GM21723 (cell line): Measurements from ENCODE around the gene SYT12.

Experiments used
- ATAC-seq: cut with Tn5 transposase; IDR thresholded peaks from one replicate; pipeline ENCODE4 v1.9.1; 2021; ENCODE audit warnings: mild to moderate bottlenecking, moderate library complexity; ENCODE audit not compliant: unreplicated experiment

Gene SYT12

DNA sequence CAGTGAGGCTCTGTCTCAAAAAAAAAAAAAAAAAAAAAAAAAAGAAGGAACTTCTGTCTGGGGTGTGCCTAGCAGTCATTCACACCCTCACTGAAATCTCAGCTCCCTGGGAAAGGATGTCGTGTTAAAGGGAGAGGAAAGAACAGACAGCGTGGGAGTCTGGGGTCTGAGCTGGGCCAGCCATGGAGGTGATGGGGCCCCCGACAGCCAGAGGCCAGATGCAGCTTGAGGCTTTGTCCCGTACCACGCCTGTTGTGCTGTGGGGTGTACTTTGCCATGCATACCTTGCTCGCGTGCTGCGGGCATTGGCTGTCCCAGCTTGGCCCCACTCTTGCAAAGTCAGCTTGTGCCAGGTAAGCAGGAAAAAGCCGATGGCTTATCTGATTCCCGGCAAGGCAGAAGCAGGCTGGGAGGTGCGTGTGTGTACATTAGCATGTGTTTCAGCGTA, 4.6 kb downstream of the SYT12 start:
- peak; percentile 21 for ATAC-seq

DNA sequence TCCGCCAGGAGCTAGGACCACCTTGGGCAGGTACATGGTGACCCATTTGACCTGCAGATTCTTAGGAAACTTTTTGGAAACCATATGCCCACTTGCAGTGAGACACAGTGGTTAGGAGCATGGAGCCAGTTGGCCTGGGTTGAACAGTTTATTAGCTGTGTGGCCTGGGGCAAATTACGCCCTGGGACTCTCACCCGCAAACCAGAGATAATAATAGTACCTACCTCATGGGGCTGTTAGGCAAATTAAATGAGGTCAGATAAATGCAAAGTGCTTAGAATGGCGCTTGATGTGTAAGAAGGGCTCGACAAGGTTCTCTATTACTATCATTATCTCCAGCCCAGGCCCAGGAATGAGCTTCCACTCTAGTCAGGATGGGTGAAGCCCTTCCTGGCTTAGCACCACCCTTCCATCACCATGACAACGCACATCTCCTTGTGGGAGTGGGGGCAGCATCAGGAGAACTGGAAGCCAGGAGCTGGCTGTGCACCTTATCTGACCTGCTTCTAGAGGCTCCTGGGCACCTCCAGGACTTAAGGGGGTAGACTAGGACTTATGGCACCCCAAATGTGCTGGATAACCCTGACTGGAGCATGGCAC, 5.1 kb downstream of the SYT12 start:
- ATAC-seq = peak; percentile 68

DNA sequence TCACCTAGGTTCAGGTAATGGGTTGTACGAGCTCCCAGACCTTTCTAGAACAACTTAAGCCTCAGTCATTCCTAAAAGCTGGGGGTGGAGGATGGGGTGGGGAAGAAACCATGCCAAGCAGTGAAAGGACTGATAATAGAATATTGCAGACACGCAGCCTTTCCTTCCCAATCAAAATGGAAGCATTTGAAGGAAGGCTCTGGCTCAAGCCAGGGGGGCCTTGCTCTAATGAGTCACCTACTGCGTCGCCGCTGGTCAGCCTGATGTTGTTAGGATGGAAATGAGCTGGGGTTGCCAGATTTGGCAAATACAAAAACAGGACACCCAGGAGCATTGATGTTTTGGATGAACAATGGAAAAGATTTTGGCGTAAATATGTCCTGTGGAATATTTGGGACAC, 6.2 kb downstream of the SYT12 start:
- no peak for ATAC-seq

DNA sequence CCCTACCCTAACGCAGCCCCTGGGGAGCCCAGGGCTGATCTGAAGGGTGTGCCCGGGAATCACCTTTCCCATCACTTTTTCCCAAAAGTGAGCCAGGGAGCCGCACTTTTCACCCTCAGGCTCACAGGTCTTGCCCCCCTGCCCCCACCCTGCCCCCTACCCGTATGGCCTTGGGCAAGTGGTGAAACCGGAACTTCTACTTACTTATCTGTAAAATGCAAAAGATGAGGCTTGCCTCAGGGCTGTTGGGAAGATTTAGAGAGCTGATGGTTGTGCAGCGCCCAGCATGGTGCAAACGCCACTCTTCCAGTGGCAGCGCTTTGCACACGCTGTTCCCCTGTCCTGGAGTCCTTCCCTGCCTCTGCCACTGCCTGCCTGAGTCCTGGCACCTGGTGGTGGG, 8.0 kb downstream of the SYT12 start:
- no peak for ATAC-seq

DNA sequence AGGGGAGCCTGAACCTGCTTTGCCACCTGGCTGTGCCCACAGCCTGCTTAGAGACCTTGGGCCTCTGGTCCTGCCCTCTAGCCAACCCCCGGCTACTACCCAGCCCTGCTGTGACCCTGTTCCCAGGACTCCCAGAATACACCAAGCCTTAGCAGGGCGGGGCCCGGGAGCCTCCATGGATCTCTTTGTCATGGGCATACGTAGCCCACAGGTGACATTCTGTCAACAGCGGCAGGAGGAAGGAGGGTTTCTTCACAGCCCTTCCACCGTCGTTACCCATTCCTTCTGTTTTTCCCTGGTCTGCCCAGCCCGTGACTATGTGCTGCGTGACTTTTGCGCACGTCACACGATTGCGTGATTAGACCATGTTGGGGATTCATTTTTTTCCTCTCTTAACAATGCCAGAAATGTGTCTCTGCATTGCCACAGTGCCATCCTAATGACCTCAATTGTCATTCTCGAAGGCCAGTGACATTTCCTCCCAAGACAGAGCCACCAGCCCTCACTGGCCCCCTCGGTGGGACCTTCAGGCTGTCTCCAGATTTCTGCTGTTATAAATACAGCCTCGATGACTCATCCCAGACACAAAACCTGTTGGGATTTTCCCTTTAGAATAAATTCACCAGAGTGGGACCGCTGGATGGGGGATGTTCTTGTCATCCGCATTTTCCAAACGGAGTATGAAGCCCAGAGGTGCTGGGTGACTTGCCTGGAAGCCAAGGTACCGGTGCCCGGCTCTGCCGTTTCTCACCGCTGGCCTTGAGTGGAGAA, 9.0 kb downstream of the SYT12 start:
- no peak for ATAC-seq

DNA sequence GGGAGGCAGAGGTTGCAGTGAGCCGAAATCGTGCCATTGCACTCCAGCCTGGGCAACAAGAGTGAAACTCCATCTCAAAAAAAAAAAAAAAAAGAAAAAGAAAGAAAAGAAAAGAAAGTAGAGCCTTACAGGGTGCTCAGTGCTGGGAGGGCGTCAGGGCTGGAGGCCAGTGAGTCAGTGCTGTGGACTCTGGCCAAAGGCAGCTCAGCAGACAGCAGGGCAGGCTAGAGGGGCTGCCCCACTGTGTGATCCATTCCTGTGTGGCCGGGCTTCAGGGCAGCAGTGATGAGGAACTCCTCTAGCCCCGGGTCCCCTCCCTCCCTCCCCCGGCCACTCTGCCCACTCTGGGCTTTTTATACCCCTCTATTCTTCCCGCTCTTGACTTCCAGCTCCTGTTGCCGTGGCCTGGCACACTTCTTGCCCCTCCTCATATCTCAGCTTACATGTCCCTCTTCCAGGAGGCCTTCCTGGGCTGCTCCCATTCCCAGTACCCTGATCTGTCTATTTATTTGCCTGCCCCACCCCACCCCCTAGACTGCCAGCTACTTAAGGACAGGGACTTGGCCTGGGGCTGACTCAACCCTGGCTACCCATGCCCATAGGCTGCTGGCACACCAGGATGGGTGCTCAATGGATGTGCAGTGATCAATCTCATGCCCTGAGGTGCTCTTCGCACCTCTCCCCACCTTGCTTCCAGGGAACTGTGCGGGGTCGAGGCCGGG, 10.1 kb downstream of the SYT12 start:
- ATAC-seq = no peak

DNA sequence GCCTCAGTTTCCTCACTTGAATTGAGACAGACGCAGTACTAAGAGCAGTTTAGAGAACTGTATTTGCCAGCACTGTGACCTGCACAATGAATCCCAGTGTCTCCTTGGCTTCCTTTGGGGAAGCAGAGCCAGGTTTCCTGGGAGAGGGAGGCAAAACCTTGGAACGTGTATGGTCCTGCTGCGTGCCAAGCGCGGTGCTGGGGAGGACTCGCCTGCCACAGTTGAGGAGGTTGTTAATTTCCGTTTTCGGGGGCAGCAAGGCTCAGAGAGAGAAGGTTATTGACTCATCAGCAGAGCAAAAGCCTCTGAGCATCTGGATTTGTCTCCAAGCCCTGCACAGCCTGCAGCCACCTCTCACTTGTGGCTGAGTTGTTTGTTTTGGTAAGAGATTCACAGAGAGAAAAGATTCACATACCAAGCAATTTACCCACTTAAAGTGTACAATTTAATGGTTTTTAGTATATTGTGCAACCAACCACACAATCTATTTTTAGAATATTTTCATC, 10.8 kb downstream of the SYT12 start:
- no peak for ATAC-seq

DNA sequence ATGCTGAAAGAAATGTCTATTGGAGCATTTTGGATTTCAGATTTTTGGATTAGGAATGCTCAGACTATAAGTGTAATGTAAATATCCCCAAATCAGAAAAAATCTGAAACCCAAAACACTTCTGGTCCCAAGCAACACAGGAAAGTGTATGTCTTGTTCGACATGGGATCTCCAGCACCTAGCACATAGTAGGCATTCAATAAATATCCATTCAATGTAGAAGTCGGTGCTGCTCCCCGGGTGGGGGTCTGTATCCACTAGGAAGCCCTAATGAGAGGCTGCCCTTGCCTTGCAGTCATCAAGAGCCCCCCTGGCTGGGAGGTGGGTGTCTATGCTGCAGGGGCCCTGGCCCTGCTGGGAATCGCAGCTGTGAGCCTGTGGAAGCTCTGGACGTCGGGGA, 11.4 kb downstream of the SYT12 start:
- no peak for ATAC-seq

DNA sequence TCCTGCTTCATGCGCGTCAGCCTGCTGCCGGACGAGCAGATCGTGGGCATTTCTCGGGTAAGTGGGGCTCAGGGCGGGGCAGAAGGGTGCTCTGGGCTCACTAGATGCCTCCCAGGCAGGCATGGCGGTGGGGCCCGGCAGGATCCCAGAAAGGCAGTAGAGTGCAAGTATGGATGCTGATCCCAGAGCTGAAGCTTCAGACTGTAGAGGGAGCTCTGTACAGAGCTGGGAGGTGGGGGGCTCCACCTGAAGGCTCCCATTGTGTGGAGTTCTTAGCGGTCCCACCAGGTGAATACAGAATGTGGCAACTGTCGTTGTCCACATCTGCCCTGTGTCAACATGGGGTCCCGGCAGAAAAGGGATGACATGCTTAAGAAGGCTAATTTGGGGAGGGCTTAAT, 17.2 kb downstream of the SYT12 start:
- ATAC-seq = no peak

DNA sequence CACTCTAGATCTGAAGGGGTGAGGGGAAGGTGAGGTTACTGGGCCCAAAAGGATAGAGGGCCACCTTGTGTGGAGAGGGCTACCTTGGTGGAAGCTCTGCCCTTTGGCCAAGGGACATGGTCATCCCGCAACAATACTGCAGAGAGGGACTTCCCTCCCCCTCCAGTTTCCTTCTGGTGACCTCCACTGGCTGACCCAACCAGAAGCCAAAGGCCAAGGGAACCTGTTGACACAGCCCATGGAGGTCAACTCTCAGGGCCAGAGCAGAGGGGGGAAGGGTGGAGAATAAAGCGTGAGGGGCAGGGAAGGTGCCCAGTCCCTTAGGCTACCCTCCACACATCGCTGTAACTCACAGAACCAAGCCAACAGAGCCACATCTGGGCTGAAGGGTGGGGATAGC, 18.7 kb downstream of the SYT12 start:
- ATAC-seq = no peak

DNA sequence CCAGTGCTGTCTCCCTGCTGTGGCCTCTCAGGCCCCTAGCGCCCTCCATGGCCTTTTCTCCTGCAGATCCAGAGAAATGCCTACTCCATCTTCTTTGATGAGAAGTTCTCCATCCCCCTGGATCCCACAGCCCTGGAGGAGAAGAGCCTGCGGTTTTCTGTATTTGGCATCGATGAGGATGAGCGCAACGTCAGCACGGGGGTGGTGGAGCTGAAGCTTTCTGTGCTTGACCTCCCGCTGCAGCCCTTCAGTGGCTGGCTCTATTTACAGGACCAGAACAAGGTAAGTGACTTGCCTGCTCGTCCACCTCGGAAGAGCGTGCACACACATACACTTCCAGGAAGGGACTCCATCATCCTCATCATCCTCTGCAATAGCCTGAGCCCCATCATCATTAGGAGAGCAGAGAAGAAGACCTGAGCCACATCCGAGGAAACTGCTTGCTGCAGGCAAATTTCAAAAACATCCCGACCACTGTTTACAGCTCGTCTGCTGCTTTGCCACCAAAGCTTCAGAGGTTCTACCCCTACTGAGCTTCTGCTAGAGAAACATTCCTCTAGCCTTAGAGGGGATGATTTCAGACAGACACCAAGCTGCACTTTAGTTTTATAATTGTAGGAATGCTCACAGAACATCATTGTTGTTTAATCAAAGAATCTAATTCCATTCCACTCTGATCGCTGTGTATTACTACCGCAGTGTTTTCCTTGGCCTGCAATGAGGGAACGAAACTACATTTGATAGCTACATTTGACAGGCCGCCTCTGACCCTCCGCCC, 20.8 kb downstream of the SYT12 start:
- no peak for ATAC-seq

DNA sequence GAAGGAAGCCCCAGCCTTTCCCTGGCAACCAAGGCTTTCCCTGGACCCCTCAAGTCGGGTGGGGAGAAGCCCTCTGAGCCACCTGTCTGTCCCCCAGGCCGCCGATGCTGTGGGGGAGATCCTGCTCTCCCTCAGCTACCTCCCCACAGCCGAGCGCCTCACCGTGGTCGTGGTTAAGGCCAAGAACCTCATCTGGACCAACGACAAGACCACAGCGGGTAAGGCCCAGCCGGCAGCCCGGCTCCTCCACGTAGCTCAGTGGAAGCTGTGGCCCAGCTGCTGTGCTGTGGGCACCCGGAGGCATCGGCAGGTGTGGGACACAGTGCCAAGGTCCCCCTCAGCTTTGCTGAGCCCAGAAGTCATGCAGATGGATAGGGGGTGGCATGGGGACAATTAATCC, 21.6 kb downstream of the SYT12 start:
- no peak for ATAC-seq

DNA sequence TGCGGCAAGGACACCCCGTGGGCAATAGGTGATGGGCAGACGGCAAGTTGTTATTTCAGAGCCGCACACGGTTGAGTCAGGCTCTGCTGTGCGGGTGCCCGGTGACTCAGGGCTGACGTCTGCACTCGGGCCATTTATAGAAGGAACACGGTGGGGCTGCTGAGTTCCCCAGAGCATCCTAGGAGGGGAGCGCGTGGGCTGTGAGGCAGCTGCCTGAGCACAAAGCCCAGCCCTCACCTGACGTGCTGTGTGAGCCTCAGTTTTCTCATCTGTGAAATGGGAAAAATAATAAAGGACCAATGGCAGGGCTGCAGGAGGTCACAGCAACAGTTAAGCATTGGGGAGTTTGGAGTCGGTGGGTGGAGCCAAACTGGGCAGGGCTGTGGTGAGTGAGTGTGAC, 22.4 kb downstream of the SYT12 start:
- ATAC-seq = no peak

DNA sequence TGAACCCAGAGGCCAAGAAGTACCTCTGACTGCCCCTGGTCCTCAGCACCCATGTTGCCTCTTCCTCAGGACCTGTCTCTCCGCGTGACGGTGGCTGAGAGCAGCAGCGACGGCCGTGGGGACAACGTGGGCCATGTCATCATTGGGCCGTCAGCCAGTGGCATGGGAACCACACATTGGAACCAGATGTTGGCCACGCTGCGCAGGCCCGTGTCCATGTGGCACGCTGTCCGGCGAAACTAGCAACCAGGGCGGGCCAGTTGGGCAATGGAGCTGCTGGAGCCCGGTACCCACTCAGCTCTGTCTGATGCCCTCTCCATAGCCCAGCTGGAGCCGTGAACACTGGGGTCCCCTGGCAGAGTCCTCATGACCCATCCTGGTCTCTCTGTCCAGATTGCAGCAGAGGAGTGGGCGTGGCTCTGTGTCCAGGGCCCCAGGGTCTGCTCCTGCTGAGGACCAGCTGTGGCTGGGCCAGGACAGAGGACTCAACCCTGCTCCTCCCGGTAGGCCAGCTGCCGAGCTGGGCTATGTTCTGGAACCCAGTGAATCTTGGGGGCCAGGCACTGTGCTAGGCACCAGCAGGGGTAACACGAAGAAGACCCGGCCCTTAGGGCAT, 25.7 kb downstream of the SYT12 start:
- ATAC-seq = no peak

DNA sequence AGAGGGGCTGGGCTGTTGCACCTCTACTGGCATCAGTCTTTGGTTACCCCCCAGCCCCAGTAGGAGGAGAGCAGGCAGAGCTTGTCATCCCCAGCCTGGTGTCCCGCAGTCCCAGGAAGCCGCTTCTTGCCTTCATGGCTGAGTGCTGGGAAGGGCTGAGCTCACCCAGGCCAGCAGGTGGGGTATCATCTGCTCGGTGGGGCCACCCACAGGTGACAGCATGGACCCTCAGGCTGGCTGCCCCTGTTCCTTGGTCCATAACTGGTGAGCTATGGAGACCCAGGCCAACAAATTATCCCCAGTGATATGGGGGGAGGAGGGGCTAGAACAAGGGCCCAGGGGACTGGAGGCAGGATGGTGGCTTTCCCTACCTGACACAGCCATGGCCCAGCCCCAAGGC, 27.2 kb downstream of the SYT12 start:
- ATAC-seq = no peak

DNA sequence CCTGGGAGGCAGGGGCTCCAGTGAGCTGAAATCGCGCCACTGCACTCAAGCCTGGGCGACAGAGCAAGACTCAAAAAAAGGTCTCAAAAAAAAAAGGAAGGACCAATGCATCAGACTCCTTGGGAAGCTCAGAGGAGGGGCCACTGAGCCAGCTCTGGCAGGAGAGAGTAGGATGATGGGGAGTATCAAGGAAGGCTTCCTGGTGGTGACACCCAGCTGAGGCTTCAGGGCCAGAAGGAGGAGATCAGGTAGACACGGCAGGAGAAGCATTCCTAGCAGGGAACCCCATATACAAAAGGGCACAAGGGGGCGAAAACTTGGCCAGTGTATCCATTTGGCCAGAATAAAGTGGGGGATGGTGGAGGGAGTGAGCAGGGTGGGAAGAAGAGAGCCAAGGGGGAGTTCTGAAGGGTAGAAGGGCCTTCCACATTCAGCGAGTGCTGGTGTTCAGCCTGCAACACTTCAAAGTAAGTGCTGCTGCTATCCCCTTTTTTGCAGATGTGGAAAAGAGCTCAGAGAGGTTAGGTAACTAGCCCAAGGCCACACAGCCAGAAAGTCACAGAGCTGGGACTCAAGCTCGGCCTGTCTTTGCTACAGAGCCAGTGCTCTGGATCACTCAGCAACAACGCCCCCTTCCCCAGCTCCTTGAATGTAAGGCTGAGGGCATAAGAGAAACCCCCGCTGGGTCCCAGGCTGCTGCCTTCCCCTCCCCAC, 28.4 kb downstream of the SYT12 start:
- no peak for ATAC-seq

DNA sequence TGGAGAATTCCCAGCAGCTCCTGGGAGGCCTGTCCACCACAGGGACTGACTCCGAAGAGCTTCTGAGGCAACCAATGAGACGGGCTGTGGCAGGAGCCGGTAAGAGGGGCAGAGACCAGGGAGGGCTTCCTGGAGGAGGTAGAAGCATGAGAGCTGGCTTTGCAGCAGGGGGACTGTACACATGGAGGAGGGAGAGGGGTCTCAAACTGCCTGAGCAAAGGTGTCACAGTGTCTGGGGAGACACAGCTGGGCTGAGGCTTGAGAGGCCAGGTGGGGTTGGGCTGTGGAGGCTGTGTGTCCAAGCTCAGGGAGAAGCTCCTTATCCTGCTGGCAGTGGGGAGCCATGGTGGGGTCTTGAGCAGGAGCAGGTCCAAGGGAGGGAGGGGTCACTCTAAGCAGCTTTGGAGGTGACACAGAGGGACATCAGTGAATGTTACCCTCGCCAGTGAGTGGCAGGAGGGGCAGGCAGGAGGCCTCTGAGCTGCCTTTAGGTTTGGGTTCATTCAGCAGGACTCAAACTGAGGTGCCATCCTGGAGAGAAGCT, 29.1 kb downstream of the SYT12 start:
- ATAC-seq = no peak

DNA sequence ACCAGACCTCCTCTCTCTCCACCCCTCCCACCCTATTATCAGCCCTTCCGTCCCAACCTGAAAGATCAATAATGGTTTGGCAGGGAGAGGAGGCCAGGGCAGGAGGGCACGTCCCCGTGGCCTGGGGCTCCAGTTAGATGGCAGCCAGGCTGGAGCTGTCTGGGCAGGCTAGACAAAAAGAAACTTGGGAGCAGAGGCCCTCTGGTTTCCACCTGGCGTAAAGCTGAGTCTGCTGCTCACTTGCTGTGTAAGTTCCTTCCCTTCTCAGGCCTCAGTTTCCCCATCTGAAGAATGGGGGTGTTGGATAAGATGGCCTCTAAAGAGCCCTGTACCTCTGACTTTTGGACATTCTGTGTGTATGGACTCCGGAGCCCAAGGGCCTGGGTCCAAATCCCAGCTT, 30.0 kb downstream of the SYT12 start:
- ATAC-seq = no peak

DNA sequence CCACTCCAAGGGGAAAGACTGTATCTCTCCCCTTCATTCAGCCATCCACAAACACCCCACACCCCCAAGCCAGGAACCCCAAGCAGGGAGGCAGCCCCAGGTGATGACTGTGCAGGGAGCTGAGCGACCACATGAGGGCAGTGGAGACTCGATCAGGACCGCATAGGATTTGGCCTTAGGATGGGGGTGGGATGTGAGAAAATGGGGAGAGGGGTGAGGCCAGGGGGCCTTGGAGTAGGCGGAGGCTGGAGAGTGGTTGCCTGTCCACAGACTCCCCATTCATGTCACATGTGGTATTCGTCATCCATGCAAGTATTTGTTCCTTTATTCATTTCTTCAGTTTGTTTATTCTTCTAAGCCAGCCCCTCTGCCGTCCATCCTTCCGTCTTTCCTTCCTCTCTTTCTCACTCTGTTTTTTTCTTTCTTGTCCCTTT, 31.0 kb downstream of the SYT12 start:
- peak; percentile 49 for ATAC-seq

DNA sequence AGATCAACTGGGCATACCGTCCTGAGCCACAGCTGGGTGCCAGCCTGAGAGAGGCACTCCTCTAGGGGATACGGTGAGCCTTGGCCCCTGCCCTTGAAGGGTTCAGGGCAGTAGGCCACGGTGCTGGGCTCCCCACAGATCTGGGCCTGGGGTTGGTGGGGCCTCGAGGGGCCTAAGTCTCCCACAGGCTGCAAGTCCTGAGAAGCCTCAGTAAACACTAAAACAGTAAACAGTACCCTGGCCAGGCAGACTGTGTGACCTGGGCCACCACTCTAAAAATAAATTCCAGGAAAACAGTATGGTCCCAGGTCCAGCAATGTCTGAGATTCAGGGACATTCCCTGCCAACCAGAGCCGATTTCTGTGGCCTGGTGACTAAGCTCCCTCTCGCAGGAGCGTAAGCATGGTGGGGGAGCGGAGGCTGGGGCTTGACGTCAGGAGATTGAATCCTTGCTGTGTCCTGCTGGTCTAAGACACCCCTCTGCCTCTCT, 31.5 kb downstream of the SYT12 start:
- no peak for ATAC-seq
